GM21390 (cell line): ENCODE measurements around the gene TSPAN17.
"Not testable (repeated sequence)": the region's sequence is repeated elsewhere in the genome, so short reads cannot be mapped to it uniquely, and the experiment has no call there.

ENCODE experiments used
- ATAC-seq: cut with Tn5 transposase; IDR thresholded peaks from one replicate; pipeline ENCODE4 v1.9.1; 2021; ENCODE audit not compliant: unreplicated experiment

The TSPAN17 gene

DNA sequence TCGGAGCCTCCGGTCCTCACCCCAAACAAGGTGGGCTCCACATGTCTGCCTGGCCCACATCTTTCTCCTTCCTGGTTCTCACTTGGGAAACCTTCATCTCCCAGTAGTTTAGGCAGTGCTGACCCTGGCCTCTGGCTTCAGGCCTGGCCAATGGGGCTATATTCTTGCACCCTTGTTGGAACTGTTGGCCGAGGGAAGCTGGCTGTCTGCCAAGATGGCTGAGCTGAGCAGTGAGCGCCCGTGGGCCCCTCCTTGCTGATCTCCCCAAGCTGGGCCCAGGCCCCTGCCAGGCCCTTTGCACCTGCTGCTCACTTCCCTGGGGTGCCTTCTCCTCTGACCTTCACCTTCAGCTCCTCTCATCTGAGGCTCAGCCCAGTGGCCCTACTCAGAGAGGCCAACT lies 31.3 kb downstream of the TSPAN17 start:
- ATAC-seq: no peak

- ATAC-seq: no peak
These were observed 32.3 kb downstream of the TSPAN17 start for GRCh38 chr5:176679365-176680225.

DNA sequence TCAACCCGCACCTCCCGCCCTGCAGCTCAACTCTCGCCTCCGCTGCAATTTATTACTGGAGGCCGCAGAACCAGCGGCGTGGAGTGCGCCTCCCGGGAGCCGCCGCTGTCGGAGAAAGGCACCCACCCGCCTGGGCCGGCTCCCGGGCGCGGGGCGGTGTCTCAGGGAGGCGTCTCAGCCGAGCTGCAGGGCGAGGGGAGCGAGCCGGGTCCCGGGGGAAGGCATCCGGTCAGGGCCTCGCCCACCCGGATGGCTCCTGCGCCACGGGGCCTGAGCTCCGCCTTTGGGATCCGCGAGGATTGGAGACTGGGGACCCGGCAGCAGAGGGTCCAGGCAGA lies 32.9 kb downstream of the TSPAN17 start:
- no peak for ATAC-seq

GRCh38 chr5:176682016-176682531 lies 34.8 kb downstream of the TSPAN17 start:
- ATAC-seq: no peak

GRCh38 chr5:176685010-176685409 lies 37.7 kb downstream of the TSPAN17 start:
- ATAC-seq: no peak

DNA sequence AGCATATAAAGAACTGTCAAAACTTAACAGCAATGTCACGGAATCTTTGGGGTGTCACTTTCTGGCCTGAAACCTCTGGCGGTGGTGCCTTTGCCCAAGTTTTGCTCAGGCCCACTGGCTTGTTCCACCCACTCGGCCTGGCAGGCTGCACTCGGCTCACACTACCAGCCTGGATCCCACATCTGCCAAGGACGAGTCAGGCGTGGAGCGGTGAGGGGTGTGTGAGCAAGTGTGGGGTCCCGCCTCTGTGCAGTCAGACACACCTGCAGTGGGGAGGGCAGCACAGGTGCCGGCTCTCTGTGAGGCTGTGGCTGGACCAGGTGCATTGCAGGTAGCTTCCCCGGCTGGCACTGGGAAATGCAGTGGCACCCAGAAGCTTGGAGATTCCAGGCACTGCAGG lies 40.0 kb downstream of the TSPAN17 start:
- no peak for ATAC-seq

GRCh38 chr5:176687881-176688280 lies 40.6 kb downstream of the TSPAN17 start:
- no peak for ATAC-seq

DNA sequence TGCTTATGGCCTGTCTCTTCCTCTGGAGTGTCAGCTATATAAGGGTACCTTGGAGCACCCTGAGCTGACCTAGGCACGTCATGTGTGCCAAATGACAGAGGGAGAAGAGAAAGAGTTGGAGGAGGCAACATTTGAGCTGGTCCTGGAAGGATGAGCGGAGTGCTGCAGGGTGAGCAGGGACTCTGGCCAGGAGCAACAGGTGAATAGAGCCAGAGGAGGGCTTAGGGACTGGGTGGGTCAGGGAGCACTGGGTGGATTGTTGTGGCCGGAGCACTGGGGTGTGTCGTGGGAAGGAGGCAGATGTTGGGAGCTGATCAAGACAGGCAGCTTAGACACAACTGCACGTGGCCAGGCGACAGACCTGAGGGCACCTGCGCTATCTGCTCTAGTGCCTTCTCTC lies 43.6 kb downstream of the TSPAN17 start:
- no peak for ATAC-seq

GRCh38 chr5:176691524-176691923 lies 44.2 kb downstream of the TSPAN17 start:
- ATAC-seq: no peak

- ATAC-seq: no peak
These were observed 45.0 kb downstream of the TSPAN17 start for GRCh38 chr5:176692326-176692725.

GRCh38 chr5:176692839-176693476 lies 45.7 kb downstream of the TSPAN17 start:
- ATAC-seq: no peak

DNA sequence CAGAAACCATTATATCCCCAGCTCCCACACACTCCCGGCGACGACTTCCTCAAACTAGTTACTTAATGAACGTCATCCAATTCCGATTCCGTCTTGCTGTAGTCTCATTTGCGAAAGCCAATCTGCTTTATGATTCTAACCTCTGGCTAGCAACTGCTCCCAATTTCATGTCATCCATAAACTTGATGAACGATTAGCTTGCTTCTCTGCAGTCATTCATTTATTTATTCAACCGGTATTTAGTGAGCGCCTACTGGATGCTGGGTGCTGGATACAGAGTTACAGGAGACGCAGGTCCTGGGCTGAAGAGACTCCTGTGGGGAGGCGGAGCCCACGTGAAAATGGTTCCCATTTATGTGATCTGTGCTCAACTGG lies 46.2 kb downstream of the TSPAN17 start:
- ATAC-seq: no peak

- ATAC-seq: no peak
These were observed 46.9 kb downstream of the TSPAN17 start for GRCh38 chr5:176694146-176694545.

- no peak for ATAC-seq
These were observed 47.3 kb downstream of the TSPAN17 start for GRCh38 chr5:176694631-176695030.

GRCh38 chr5:176695073-176695472 lies 47.8 kb downstream of the TSPAN17 start:
- ATAC-seq: no peak

- no peak for ATAC-seq
These were observed 50.1 kb downstream of the TSPAN17 start for GRCh38 chr5:176697267-176697933.

- ATAC-seq: no peak
These were observed 50.8 kb downstream of the TSPAN17 start for GRCh38 chr5:176697934-176698538.

DNA sequence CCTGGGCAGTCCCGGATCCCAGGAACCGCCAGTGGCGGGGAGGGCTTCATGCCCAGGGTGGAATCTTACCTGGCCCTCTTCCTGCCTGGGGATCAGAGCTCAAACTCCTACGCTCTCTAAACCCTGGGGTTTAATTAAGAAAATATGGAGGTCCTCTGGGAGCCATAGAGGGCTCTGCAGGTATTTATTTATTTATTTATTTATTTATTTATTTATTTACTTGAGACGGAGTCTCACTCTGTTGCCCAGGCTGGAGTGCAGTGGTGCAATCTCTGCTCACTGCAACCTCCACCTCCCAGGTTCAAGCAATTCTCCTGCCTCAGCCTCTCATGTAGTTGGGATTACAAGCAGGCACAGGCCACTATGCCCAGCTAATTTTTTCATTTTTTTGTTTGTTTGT lies 52.2 kb downstream of the TSPAN17 start:
- not testable (repeated sequence) for ATAC-seq

GRCh38 chr5:176700239-176700847 lies 53.1 kb downstream of the TSPAN17 start:
- ATAC-seq: no peak

DNA sequence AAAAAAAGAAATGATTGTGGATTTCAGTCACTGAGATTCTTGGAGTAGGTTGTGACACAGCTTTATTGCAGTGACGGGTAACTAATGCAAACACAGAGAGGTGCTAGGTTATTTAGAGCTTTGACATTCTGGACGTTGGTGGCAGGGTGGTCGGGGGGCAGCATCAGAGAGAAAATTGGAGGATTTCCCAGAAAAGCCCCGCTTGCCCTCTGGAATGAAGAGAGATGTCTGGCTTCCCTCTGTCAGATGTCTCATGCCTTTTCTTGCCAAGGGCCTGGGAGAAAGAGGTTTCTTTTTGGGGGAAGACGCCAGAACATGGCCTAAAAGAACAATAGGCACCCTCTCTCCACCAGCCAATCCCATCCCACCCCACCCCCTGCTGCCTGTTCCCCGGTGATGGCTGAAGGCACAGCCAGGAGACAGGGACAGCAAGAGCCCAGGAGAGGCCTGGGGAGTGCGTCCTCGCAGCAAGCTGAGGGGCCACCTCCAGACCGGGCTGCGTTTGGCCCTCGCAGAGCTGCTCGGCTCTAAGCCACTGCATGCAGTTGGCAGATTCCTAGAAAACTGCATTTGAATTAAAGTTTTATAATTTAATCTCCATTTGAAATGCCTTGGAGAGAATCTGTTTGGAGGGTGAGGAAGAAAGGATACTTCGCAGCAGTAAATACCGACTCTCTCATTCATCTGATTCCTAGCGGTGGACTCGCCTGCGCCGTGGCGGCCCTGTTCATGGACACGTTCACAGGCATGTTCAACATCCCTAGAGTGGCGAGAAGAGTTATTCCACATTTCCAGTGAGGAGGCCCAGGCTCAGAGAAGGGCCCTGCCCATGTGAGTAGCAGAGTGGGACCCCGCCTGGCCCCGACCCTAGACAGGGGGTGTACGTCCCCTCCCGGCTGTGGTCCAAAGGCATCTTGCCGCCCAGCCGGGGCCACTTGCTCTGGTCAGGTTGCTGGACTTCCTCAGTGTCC lies 55.7 kb downstream of the TSPAN17 start:
- no peak for ATAC-seq
